Endothelial cell of umbilical vein (primary cell): ENCODE data around the gene PRKD1. TPM values are rescaled to one million over a fixed set of nuclear protein-coding genes. Genes with fewer than 3 reads are reported as not detected.

Experiments used
- BruUV-seq: library from RNA; stranded (reverse); fragments of 400-500 nt; replicated peaks from 2 replicates; lab custom pipeline; 2021; lab: Mats Ljungman, UMichigan
- CTCF ChIA-PET: fragments of 300-600, 350-600 bp; sonication (Branson Sonifier 250); formaldehyde crosslinking; loops from one replicate; lab custom pipeline; 2021; ENCODE audit warnings: antibody characterized with exemption, inconsistent platforms; lab: Charles Lee
- POLR2A ChIA-PET: fragments of 300-600, 350-600 bp; sonication (Branson Sonifier 250); formaldehyde crosslinking; loops from one replicate; lab custom pipeline; 2021; ENCODE audit warnings: antibody characterized with exemption, inconsistent platforms; lab: Charles Lee
- DNase-seq: peaks from one replicate; pipeline ENCODE4 v3.0.0-alpha.2; 2011; ENCODE audit warnings: low read depth, low spot score
- FAIRE-seq: peaks from 2 replicates; lab custom pipeline; 2011; peaks lifted over from hg19 to GRCh38; lab: Jason Lieb, UNC
- H2AFZ ChIP-seq: 2 replicates; pipeline ENCODE4 v1.6.0; 2012; ENCODE audit warnings: low read depth, low read length, control low read depth, inconsistent platforms
- H3K27ac ChIP-seq: 2 replicates; pipeline ENCODE4 v1.5.1; 2011; ENCODE audit warnings: low read depth, mild to moderate bottlenecking, control low read depth, low read length, moderate library complexity; ENCODE audit not compliant: insufficient read depth
- H3K27me3 ChIP-seq, 2 experiments: 2 replicates each; pipeline versions ENCODE4 v1.6.0 to v1.6.1; 2011; ENCODE audit warnings: low read length in 2 of 2, mixed read lengths in 1 of 2; ENCODE audit not compliant: control insufficient read depth in 2 of 2, insufficient read depth in 2 of 2
- H3K36me3 ChIP-seq, 2 experiments: 2 replicates in 1 of 2; 3 replicates in 1 of 2; pipeline ENCODE4 v1.5.1; 2011; ENCODE audit warnings: low read length in 2 of 2, mild to moderate bottlenecking in 1 of 2, moderate library complexity in 1 of 2; ENCODE audit not compliant: control insufficient read depth in 2 of 2, insufficient read depth in 2 of 2; ENCODE audit errors: extremely low read depth in 1 of 2
- H3K4me1 ChIP-seq: 3 replicates; pipeline ENCODE4 v1.5.1; 2011; ENCODE audit warnings: mild to moderate bottlenecking, low read length; ENCODE audit not compliant: control insufficient read depth, insufficient read depth; ENCODE audit errors: extremely low read depth
- H3K4me2 ChIP-seq: 2 replicates; pipeline ENCODE4 v1.6.1; 2011; ENCODE audit warnings: low read length, control low read depth, mixed read lengths; ENCODE audit not compliant: insufficient read depth
- H3K4me3 ChIP-seq, 3 experiments: fragments of 200-600 bp in 1 of 3; sonication (generic), shearing (Covaris generic) in 1 of 3; replicated peaks in 1 of 3; 2 replicates each; pipeline ENCODE4 v1.5.1; 2011 to 2016; ENCODE audit warnings: control low read depth in 3 of 3, low read length in 3 of 3, mild to moderate bottlenecking in 2 of 3, inconsistent platforms in 1 of 3, low read depth in 1 of 3, moderate library complexity in 1 of 3; ENCODE audit not compliant: insufficient read depth in 1 of 3
- H3K79me2 ChIP-seq: 2 replicates; pipeline ENCODE4 v1.6.0; 2012; ENCODE audit warnings: low read length, inconsistent platforms; ENCODE audit not compliant: control insufficient read depth, insufficient read depth
- H3K9ac ChIP-seq: replicated peaks from 2 replicates; pipeline ENCODE3; 2011; ENCODE audit warnings: low read length, control low read depth; ENCODE audit not compliant: insufficient read depth; ENCODE audit errors: extremely low read depth
- H3K9me1 ChIP-seq: replicated peaks from 3 replicates; pipeline ENCODE4 v1.6.0; 2011; ENCODE audit warnings: mild to moderate bottlenecking, low read length; ENCODE audit not compliant: control insufficient read depth, insufficient read depth; ENCODE audit errors: extremely low read depth
- H3K9me3 ChIP-seq: replicated peaks from 2 replicates; pipeline ENCODE4 v1.5.1; 2012; ENCODE audit warnings: low read length, inconsistent platforms; ENCODE audit not compliant: control insufficient read depth, insufficient read depth
- H4K20me1 ChIP-seq: replicated peaks from 2 replicates; pipeline ENCODE3; 2011; ENCODE audit warnings: mild to moderate bottlenecking, low read length; ENCODE audit not compliant: control insufficient read depth, insufficient read depth; ENCODE audit errors: extremely low read depth
- GATA2 ChIP-seq: IDR thresholded peaks from 2 replicates; pipeline ENCODE4 v1.7.0; 2011; ENCODE audit warnings: low read depth, mild to moderate bottlenecking, moderate library complexity, mixed read lengths, low read length; ENCODE audit not compliant: insufficient read length, insufficient read depth
- POLR2AphosphoS5 ChIP-seq: IDR thresholded peaks from 2 replicates; pipeline ENCODE4 v1.6.1; 2012; ENCODE audit warnings: low read depth, mild to moderate bottlenecking, control low read depth, low read length, moderate library complexity; ENCODE audit not compliant: insufficient read depth
- dilution Hi-C: fragments of 300-500 bp; cut with MboI; formaldehyde crosslinking; loops from one replicate; pipeline ENCODE4 v1.15.0; 2019; ENCODE audit warnings: low sequenced_read_pairs; ENCODE audit not compliant: extremely low pct_ligation_motif_present
- intact Hi-C: fragments of 100-400 bp; cut with micrococcal nuclease; formaldehyde crosslinking; loops from one replicate; pipeline ENCODE4 v1.10.0; 2022
- polyA plus RNA-seq, 4 experiments: library from polyadenylated mRNA; depleted of rRNA in 3 of 4; stranded (reverse) in 3 of 4; unstranded in 1 of 4; fragments of >200 nt; gene quantifications; 2 replicates each; pipeline versions ENCODE4 v1.2.1 to v1.2.3, GENCODE V29; 2011 to 2012; ENCODE audit warnings: missing spikeins in 1 of 4
- total RNA-seq: library from RNA; stranded (reverse); gene quantifications from 2 replicates; pipeline ENCODE4 v1.2.3, GENCODE V29; 2021
- TF ChIP-seq, protein P1 (sequence below), 2 donors: IDR thresholded peaks; 1 replicate in 1 of 2; 2 replicates in 1 of 2; pipeline ENCODE4 v1.5.1; 2011; ENCODE audit warnings: low read length in 2 of 2, mild to moderate bottlenecking in 2 of 2, moderate library complexity in 2 of 2, control low read depth in 1 of 2, inconsistent platforms in 1 of 2, low read depth in 1 of 2; ENCODE audit not compliant: insufficient read depth in 1 of 2; ENCODE audit errors: extremely low read depth in 1 of 2
- TF ChIP-seq, protein P2 (sequence below): IDR thresholded peaks from 2 replicates; pipeline ENCODE4 v1.6.1; 2011; ENCODE audit not compliant: insufficient read depth, insufficient read length

The PRKD1 gene
- total and polyA plus RNA-seq, 2 donors (not counting 3 experiments of a cell fraction or from before 2014, with no cell fraction given): 3.9 to 10.9 TPM

DNA sequence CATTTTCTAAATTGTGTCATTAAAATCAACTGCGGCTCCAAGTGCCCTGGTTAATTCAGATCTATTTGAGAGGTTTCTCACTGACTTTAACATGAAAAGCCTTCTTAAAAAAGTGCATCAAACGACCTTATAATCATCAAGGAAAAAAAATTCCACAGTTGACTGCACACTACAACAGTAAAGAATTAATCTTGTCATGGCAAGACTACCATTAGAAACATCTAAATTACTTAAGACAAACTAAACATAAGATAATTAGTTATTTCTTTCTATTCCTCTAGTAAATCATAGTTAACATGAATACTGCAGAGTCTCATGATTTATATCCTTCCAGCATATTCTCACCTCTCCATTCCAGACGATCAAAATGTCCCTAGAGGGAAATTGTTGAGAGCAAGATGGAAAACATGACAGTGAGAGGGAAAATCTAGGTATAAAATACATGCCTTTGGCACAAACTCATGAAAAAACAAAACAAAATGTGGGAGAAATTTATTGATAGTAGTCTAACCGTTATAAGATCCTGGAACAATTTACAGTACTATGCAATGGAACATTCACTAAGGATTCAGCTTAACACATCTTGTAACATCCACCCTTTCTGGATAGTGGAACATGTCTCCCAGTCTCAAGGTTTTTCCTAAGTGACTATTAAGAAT, 112.5 kb downstream of the PRKD1 start:
- H3K27me3 ChIP-seq: no peaks in the 10 kb centered on the region
- dilution Hi-C loops: no loop called here
- H3K36me3 ChIP-seq: no peaks in the 10 kb centered on the region
- H3K79me2 ChIP-seq: no peaks in the 10 kb centered on the region
- TF ChIP-seq GATA2: no peak
- no peaks in the 10 kb centered on the region for H4K20me1 ChIP-seq
- no peak for DNase-seq
- no peak overlapping the region for H3K4me3 ChIP-seq
- BruUV-seq: no TSS peak
- H3K4me1 ChIP-seq: no peaks in the 10 kb centered on the region
- intact Hi-C loops: no loop called here
- CTCF ChIA-PET: no interaction called here
- H3K9ac ChIP-seq: no peak overlapping the region
- no peaks in the 10 kb centered on the region for H3K9me1 ChIP-seq
- H3K4me2 ChIP-seq: no peak overlapping the region
- no peak for FAIRE-seq
- no peak overlapping the region for H3K27ac ChIP-seq
- POLR2A ChIA-PET: interaction anchor here (0.7 kb wide), 1 partner anchor 31 kb away, joined by 3 read pairs; no protein-coding TSS in a partner anchor
- no peaks in the 10 kb centered on the region for H3K9me3 ChIP-seq
- H2AFZ ChIP-seq: no peak overlapping the region

DNA sequence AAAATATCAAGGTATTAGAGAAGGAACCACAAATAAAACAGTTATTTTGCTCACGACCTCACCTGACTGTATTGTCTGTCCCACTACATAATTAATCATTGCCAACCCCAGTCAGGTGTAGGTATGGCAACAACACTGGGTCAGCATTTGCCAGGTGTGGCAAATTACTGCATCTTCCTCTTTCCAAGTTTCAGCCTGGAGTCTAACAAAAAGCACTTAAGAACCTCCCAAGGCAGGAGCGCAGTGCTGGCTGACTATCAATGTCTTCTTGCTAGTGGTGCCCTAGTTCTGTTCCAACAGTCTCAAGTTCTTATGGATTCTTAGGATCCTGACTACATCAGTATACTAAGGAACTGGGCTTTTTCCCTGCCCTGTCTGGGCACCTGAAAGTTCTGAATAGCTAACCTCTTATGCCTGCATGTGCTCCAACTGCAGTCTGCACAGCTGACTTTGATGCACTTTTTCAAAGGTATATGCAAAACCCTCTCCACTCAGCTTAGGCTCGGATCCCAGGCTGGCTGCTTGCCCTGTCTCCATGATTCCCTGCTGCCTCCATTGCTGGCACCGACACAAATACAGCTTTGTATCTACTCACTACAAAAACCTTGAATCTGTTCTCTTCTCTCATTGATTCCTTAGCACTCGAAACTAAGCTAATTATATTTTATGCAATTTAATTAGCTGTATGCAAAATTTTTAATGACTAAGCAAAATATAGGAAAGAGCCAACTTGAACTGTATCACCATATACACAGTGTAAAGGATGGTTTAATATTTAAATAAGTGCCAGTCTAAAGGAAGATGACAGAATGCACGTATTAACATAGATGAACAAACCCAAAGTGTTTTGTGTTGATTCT, 113.3 kb downstream of the PRKD1 start:
- H3K36me3 ChIP-seq: no peaks in the 10 kb centered on the region
- dilution Hi-C loops: no loop called here
- no peak overlapping the region for H3K9ac ChIP-seq
- H2AFZ ChIP-seq: no peak overlapping the region
- no peaks in the 10 kb centered on the region for H3K9me3 ChIP-seq
- H3K4me3 ChIP-seq: no peak overlapping the region
- H3K9me1 ChIP-seq: no peaks in the 10 kb centered on the region
- no peak for TF ChIP-seq POLR2AphosphoS5
- TF ChIP-seq GATA2: no peak
- TF ChIP-seq, protein P1, sequence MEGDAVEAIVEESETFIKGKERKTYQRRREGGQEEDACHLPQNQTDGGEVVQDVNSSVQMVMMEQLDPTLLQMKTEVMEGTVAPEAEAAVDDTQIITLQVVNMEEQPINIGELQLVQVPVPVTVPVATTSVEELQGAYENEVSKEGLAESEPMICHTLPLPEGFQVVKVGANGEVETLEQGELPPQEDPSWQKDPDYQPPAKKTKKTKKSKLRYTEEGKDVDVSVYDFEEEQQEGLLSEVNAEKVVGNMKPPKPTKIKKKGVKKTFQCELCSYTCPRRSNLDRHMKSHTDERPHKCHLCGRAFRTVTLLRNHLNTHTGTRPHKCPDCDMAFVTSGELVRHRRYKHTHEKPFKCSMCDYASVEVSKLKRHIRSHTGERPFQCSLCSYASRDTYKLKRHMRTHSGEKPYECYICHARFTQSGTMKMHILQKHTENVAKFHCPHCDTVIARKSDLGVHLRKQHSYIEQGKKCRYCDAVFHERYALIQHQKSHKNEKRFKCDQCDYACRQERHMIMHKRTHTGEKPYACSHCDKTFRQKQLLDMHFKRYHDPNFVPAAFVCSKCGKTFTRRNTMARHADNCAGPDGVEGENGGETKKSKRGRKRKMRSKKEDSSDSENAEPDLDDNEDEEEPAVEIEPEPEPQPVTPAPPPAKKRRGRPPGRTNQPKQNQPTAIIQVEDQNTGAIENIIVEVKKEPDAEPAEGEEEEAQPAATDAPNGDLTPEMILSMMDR (IDR thresholded peaks at IDR 0.05; ENCODE audit: extremely low read depth in 1 of 2, insufficient read depth in 1 of 2, low read depth in 1 of 2, low read length in 2 of 2): no peak
- TF ChIP-seq, protein P2, sequence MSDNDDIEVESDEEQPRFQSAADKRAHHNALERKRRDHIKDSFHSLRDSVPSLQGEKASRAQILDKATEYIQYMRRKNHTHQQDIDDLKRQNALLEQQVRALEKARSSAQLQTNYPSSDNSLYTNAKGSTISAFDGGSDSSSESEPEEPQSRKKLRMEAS: no peak
- no peaks in the 10 kb centered on the region for H3K27me3 ChIP-seq
- H3K27ac ChIP-seq: no peak overlapping the region
- BruUV-seq: no TSS peak
- H4K20me1 ChIP-seq: no peaks in the 10 kb centered on the region
- CTCF ChIA-PET: no interaction called here
- FAIRE-seq: no peak
- POLR2A ChIA-PET: interaction anchor here (0.7 kb wide), 1 partner anchor 30 kb away, joined by 3 read pairs; no protein-coding TSS in a partner anchor
- H3K4me2 ChIP-seq: no peak overlapping the region
- no peak for DNase-seq
- H3K4me1 ChIP-seq: no peaks in the 10 kb centered on the region
- intact Hi-C loops: no loop called here
- H3K79me2 ChIP-seq: no peaks in the 10 kb centered on the region
